HG02981 (cell line): ENCODE data around the gene IPP.
"Not testable (repeated sequence)": the region's sequence is repeated elsewhere in the genome, so short reads cannot be mapped to it uniquely, and the experiment has no call there.

Experiments
- ATAC-seq: cut with Tn5 transposase; IDR thresholded peaks from one replicate; pipeline ENCODE4 v1.9.1; 2021; ENCODE audit warnings: mild to moderate bottlenecking, moderate library complexity; ENCODE audit not compliant: unreplicated experiment

The IPP gene

DNA sequence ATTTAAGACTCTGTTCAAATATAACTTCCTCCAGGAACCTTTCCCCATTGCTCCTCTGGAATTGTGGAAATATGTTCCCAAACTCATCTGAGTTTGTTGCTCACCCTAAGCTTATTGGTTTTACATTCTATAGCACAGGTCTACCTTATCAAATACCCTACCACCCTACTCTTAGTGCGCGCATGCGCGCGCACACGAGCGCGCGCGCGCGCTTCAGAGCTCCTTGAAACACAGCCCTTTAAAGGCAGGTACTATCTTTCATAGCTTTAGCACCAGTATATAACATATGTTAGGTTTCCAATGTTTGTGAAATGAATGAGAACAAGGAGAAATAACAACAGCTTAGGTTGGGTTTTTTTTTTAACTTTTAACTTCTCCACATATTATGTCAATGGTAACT, 3.5 kb downstream of the IPP start:
- no peak for ATAC-seq

DNA sequence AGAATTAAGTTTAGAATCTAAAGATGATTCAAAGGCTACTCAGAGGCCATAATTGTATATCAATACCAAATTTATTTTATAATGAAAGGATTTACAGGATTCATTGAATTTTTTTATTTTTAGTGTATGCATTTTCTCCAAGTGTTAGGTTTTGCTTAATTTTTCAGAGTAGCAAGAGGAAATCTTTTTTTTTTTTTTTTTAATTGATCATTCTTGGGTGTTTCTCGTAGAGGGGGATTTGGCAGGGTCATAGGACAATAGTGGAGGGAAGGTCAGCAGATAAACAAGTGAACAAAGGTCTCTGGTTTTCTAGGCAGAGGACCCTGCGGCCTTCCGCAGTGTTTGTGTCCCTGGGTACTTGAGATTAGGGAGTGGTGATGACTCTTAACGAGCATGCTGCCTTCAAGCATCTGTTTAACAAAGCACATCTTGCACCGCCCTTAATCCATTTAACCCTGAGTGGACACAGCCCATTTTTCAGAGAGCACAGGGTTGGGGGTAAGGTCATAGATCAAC, 10.8 kb downstream of the IPP start:
- ATAC-seq: not testable (repeated sequence)

- no peak for ATAC-seq
Measured at GRCh38 chr1:45739137-45739536, 11.3 kb downstream of the IPP start.

- no peak for ATAC-seq
Measured at GRCh38 chr1:45730780-45731319, 19.6 kb downstream of the IPP start.

DNA sequence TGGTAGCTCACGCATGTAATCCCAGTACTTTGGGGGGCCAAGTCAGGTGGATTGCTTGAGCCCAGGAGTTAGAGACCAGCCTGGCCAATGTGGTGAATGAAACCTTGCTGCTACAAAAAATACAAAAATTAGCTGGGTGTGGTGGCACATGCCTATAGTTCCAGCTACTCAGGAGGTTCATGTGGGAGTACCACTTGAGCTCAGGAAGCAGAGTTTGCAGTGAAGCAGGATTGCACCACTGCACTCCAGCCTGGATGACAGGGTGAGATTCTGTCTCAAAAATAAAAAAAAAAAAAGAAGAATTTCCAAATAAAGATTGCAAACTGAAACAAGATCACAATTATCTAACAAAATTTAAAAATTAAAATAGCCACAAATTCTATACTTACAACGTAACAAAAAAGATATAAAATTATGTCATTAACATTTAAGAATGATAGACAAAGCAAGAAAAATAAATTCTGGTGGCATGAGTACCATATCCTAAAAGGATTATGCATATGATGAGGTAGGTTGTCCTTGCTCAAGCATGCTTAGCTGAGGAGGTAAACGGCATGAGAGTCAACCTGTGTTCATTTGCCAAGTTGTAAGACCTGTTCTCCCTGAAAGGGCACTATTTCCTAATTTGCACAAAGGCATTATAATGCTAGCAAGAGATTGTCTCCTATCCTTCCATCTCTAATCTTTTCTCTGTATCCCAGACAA, 20.2 kb downstream of the IPP start:
- ATAC-seq: no peak

GRCh38 chr1:45726007-45726406, 24.4 kb downstream of the IPP start:
- ATAC-seq: not testable (repeated sequence)

GRCh38 chr1:45723248-45723930, 27.1 kb downstream of the IPP start:
- no peak for ATAC-seq

DNA sequence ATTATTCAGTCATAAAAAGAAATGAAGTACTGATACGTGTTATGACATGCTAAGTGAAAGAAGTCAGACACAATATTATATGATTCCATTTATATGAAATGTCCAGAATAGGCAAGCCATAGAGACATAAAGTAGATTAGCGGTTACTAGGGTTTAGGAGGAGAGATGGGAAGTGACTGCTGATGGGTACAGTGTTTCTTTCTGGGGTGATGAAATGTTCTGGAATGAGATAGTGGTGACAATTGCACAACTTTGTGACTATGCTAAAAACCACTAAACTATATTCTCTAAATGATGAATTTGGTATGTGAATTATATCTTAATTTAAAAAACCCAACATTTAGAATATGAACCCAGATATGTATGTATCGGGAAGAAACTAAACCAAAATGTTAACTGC, 27.6 kb downstream of the IPP start:
- no peak for ATAC-seq

DNA sequence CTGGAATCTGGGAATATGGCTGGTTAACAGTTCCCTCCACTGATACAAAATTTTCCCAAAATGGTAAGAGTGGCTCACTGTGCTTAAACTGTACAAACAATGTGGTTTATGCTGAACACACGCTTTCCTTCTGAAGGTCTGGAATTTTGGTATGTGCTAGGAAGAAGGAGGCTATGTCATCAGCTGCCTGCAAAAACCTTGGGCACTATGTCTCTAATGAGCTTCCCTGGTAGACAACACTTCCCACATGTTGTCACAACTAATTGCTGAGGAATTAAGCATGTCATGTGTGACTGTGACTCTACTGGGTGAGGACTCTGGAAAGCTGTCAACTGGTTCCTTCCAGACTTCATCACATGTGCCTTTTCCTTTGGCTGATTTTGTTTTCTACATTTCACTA, 29.2 kb downstream of the IPP start:
- no peak for ATAC-seq

DNA sequence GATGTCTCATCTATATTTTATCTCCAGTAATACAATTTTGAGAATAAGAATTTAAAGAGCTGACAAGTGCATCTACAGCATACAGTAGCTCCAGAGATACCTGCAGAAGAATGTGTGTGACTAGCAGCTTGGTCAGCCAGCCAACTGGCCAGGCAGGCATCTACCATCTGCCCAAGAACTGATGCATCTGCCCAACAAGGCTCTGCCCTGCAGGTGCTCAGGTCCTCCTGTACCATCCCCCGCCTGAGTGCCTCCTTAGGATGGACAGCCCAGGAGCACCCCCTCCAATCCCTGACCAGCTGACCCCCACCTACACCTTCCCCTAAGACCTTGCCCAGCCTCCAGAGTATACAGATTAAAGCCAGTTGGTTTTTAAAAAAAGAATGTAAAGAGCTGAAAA, 32.2 kb downstream of the IPP start:
- ATAC-seq: no peak

- ATAC-seq: not testable (repeated sequence)
Measured at GRCh38 chr1:45717386-45717785, 33.1 kb downstream of the IPP start.

- ATAC-seq: no peak
Measured at GRCh38 chr1:45716700-45717099, 33.8 kb downstream of the IPP start.

DNA sequence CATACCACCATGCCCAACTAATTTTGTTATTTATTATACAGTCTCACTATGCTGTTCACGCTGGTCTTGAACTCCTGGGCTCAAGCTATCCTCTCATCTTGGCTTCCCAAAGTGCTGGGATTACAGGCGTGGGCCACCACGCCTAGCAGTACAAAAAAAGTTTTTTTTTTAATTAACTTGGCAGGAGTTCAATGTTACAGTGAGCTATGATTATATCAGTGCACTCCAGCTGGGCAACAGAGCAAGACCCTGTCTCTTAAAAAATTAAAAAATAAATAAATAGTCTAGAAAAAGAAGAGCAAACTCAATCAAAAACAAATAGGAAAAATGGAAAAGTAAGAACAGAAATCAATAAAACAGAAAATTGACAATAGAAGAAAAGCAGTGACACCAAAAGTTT, 36.7 kb downstream of the IPP start:
- ATAC-seq: no peak

DNA sequence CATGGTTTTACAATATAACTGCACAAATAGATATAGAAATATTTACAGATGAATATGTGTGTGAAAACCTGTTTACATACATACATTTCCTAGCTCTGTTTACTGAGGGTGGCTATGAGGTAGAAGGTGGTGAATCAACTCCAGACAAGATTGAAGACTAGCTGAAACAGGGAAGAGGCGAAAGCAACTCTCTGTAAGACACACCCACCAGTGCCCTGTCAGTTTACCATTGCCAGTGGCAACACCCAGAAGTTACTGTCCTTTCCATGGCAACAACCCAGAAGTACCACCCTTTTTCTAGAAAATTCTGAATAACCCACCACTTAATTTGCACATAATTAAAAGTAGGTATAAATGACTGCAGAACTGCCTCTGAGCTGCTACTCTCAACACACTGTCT, 45.8 kb downstream of the IPP start:
- ATAC-seq: no peak

GRCh38 chr1:45694823-45695222, 55.6 kb downstream of the IPP start:
- no peak for ATAC-seq

DNA sequence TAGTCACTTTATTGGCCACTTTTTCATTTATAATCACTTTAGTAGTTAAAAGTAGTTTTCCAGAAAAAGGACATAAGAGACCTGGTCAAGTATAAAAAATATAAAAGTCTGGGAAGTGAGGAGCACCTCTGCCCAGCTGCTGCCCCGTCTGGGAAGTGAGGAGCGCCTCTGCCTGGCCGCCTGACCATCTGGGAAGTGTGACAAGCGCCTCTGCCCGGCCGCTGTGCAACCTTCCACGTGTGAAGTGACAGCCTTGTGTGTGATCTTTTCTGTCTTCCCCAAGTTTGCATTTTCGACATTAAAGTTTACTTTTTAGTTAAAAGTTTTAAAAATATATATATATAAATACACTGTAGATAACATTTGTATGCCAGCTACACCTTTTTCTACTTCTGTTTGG, 56.6 kb downstream of the IPP start:
- not testable (repeated sequence) for ATAC-seq

DNA sequence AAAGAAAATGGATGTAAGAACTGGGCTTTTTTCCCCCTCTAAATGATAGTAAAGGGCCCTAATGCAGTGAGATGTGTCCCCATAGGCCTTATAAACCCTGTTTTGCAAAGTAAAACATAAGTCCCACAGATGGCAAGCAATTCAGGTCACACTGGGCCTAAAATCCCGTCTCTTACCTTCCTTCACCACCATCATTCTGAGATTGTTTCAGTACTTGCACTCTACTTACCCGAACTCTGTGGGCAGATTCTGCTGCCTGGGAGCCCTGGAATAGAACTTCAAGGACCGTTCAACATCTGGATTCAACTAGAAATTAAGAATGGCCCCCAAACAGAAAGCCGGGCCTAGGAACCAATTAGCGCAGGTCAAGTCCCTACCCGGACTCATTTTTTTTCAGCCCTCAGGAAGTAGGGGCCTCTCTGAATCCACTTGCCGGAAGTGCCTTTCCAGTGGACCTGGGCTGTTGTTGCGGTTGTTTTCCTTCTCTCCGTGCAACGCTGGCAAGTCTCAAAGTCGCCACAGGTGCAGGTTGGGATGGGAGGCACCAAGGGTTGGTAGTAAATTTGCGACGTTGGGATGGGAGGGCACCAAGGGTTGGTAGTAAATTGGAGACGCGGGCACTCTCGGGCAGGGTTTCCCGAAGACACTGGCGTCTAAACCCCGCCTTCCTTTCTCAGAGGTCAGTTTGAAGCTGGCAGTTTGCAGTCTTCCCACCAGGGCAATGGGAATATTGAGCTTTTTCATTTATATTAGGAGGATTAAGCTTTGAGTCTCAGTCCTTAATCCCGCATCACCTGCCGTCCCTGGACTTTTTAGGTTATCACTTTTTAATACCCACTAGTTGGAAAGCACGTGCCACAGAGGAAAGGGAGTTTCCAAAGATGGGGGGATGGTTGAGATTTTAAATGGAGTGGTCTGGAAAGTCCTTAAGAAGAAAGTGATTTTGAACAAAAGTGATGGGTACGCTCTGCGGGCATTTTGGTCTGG, 62.4 kb downstream of the IPP start, which contains the start of gene TMEM69:
Gene TMEM69, plus strand, starts transcription at position 428 of the 987 bp plus-strand sequence. CDS start 2,888 bp downstream, outside the sequence.
- no peak for ATAC-seq

DNA sequence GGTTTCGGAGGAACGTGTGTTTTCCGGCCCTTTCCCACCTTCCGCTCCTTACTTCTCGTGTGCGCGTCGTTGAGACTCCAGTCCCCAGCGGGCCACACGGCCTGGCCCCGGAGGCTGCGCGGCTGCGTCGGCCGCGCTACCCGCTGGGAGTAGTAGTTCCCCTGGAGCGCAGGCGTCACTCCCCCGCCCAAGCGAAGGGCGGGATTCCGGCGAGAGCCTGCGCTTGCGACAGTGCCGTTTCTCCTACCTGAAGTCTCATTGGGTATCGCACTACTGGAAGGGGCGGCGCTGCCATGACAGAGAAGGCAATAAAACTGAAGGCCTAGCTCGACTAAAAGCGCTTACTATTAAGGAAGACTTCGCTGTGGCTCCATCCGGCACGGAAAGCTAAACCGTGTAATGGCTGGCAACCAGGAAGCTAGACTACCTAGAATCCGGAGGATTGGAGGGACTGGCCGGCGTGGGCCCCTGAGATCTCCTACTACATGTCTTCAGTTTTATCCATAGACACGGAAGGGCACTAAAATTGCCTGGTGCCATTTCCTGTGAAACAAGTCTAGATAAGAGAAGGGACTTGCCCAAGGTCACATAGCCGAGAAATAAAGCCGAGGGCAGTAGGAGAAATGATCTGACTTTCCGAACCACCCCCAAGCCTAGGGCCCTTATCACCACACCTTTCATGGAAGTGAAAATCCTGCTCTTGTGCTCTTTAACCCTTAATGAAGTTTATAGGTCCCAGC, 63.3 kb downstream of the IPP start:
- peak; percentile 83 for ATAC-seq

GRCh38 chr1:45686288-45687013, 64.0 kb downstream of the IPP start, which contains the start of gene GPBP1L1:
Gene GPBP1L1, minus strand, starts transcription at chr1:45686533. Its CDS starts 27,446 bp downstream, at chr1:45659087.
- peak; percentile 53 for ATAC-seq

DNA sequence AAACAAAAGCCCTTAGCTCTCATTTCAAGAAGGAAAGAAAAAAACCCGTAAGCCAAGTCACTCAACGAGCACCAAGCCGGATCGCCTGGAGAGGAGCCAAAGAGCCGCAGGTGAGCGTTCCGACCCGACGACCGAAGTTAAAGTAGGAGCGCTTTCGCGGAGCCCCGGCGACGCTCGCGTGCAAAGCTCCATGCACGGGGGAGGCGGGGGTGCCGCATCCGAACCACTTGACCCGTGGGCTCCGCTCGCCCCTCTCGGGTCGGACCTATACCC, 64.5 kb downstream of the IPP start:
- ATAC-seq: peak; percentile 3
